Stimulated activated naive CD4-positive, alpha-beta T cell (primary cell): Measurements from ENCODE around the gene RPE65.
"Not testable (repeated sequence)": the region's sequence is repeated elsewhere in the genome, so short reads cannot be mapped to it uniquely, and the experiment has no call there.

Experiments used
- DNase-seq, 6 experiments: peaks; one replicate each; lab custom pipeline; 2025; lab: John Stamatoyannopoulos, UW

Gene RPE65

DNA sequence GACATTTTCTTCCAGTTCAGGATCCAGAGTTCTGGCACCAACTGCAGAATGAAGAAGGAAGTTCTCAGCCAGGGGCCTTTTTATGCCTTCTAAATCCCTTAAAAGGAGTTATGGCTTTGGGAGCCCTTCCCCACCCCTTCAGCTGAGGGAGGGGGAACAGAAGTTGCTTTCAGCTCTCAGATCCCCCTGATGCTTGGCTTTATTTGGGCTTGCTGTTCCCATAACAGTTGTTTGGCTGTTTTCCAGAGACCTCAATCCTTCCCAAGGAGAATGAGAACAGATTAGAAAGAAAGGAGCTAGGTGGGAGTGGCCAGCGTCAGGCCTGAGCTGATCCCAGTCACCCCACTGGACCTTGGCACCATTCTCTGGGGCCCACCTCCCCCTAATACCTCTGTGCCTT lies at the start of gene RPE65:
TSS of gene RPE65 (minus strand) at position 54 of the 400 bp plus-strand sequence. CDS start at position 5, 49 bp downstream.
- DNase-seq: no peak

DNA sequence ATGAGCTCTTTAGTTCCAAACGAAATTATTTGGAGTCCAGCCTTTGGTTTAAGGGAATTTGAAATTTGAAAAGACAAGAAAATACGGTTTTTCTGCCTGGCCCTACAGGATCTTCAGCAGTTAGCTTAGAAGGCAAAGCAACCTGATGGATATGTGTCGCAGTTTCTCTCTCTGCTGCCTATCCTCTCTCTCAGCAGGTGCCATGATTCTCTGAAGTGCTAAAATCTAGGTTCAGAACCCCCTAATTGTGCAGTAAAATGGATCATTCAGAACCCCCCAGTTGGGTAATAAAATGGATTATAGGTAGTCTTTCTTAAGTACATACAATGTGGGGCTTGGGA lies 47.6 kb upstream of the RPE65 start:
- DNase-seq: no peak

DNA sequence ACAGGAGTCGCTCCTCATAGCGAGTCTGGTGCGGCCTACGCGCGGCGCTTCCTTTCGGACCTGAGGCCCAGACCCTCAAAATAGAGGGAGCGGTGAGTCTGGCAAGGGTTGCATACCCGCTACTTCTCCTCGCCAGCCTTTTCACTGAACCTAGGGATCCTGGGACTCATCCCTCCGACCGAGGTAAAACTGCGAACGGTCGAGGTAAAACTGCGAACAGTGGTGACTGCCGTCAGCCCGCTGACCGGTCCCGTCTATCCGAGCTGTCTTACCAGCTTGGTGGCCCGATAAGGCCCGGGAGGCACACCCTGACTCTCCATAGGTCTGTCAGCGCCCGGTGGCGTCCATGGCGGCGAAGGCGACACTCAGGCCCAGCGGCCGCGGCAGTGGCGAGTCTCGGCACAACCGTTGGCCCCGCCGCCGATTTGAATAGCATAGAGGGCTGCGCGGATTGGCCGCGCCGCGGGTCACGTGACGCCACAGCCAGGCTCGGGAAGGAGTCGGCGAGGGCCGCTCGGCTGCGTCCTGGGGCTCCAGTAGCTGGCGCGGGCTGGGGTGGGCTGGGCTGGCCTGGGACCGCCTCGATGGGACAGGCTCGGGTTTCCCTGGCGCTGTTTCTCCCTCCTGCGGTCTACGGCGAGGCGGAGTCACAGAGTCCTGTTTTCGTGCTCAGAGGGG lies 47.1 kb upstream of the RPE65 start, which contains the start of gene DEPDC1:
TSS of gene DEPDC1 (minus strand) at position 403 of the 678 bp plus-strand sequence. CDS start at position 320, 83 bp downstream.
- DNase-seq: peak; percentile 0 to 36 (median 4)

DNA sequence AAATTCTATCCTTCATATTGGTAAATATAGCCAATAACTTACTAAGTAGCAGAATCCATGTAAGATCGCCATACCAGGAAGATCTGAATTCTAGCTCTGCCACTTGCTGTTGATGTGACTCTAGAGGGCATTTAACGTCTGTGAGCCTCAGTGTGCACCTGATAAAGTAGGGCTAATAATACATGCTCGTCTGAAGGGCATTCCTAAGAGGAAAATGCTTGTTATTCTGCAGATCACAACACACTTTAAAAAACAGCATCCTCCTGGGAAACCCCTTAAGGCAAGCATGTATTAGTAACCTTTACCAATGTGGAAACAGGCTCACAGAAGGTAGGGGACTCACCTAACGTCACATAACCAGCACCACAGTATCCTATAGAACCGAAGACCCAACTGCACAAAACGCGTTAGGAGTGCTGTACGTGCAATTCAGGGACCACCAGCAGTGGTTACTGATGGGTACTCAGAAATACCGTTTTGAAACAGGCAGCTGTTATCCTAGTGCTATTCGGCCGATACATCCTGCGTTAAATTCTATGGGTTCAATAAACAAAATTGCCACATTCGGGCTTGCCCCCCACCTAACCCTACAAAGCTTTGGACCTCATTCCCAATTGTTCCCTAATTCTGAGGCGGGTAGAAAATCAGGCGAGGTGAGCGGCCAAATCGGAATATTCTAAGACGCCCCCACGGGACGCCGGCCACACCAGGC lies 46.4 kb upstream of the RPE65 start:
- no peak for DNase-seq

DNA sequence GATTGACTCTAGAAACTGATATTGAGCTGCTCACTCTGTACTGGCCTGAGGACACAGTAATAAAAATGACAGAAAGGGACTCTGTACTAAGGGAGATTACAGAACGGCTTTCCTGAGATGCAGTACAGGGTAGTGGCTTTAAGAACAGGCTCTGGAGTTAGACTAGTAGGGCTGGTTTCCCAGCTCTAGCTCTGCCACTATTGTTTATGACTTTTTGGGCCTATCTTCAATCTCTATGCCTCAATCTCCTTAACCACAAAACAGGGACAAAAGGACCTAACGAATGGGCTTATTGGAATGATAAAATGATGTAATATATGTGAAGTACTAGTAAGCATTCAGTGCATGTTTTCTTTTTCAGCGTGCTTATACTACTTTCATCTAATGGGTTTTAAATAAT lies 45.8 kb upstream of the RPE65 start:
- DNase-seq: no peak

DNA sequence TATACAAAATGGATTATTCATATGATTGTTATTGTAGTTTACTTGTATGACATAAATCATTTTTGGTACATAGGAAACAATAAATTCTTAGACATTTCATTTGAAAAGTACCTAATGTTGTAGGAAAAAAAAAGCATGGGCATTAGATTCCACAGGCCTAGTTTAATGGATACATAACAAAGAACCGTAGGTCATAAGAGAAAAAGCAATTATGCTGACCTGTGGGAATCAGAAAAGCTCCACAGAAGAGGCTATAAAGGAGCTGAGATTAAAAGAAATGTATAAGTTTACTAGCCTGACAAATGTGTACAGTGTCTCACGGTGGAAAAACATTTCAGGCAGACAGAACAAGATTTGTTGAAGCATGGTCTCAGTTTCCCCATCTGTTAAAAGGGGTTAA lies 43.4 kb upstream of the RPE65 start:
- no peak for DNase-seq

DNA sequence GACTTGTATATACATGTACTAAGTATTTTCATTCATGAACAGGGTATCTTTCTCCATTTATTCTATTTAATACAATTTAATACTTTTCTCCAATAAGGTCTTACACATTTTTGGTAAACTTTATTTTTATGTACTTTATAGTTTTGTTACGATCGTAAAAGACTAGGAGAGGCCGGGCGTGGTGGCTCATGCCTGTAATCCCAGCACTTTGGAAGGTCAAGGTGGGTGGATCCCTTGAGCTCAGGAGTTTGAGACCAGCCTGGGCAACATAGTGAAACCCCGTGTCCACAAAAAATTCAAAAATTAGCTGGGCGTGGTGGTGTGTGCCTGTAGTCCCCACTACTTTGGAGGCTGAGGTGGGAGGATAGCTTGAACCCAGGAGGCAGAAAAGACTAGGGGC lies 42.5 kb upstream of the RPE65 start:
- not testable (repeated sequence) for DNase-seq

DNA sequence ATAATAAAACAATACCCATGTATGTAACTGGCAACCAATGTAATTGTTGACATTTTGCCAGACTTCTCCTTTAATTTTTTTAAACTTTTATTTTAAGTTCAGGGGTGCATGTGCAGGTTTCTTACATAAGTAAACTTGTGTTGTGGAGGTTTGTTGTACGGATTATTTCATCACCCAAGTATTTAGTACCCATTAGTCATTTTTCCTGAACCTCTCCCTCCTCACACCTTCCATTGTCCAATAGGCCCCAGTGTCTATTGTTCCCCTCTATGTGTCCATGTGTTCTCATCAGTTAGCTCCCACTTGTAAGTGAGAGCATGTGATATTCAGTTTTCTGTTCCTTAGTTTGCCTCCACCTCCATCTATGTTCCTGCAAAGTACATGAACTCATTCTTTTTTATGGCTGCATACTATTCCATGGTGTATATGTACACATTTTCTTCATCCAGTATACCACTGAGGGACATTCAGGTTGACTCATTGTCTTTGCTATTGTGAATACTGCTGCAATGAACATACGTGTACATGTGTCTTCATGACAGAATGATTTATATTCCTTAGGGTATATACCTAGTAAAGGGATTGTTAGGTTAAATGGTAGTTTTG lies 40.4 kb upstream of the RPE65 start:
- DNase-seq: no peak

DNA sequence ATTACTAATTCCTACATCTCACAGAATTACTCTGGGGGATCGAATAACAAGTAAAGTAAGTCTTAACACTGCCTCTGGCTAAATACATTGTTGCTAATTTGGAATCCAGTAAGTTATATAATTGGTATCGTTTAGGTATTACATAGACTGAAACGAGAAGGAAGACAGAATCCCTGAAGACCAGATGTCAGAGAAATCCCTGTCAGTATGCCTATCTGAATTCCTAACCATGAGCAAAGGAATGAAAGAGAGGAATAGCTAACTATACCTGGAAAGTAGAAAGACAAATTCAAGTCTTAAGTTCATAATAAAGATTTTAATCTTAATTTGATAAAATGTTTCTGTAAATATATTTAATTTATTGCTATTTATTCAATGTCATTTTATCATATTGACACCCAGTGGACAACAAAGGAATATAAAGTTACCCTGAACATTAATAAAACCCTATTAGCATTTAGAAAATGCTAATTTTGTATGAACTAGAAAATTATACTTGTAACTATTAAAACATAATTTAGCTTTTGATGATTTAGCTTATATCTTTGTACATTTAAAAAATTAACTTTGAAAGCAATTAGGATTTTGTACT lies 35.8 kb upstream of the RPE65 start:
- no peak for DNase-seq

DNA sequence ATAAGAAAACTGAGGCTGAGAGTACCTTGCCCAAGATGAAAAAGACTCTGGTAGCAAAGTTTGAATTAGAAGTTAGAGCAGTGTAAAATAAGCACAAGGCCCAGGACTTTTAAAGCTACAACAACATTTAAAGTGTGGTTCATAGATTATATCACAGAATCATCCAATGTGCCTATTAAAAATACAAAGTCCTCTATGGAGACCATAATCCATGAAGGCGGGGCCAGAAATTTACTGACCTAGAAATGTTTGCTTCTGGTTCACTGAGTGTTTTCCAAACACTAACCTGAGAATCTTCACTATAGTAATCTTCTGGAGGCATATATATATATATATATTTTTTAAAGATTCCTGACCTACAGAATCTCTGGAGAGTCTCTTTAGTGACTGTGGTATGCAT lies 34.9 kb upstream of the RPE65 start:
- no peak for DNase-seq

DNA sequence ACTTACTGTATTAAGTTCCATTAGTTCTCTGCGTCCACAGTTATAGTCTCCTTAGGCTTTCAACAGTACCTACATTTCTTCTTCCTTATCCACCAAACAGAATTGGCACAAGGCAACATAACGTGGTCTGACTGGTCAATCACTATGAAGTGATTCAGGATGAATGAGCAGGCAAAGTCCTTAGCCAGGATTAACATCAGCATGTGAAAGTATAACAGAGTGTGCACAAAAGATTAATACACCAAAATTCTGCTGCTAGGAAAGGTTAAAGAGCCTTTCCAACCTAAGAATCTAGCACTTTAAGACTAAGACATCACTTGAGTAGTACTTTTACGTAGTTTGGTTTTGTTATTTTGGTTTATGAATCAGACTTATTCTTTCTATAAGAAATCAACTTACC lies 31.3 kb upstream of the RPE65 start:
- no peak for DNase-seq

DNA sequence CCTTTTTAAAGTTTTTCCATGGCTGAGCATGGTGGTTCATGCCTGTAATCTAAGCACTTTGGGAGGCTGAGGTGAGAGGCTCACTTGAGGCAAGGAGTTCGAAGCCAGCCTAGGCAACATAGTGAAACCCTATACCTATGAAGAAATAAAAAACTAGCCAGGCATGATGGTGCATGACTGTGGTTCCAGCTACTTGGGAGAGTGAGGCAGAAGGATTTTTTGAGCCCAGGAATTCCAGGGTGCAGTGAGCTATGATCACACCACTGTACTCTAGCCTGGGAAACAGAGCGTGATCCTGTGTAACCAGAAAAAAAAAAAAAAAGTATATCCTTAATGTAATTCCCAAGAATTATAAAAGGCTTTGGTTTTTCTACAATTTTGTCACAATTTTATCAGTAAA lies 29.7 kb upstream of the RPE65 start:
- DNase-seq: no peak

DNA sequence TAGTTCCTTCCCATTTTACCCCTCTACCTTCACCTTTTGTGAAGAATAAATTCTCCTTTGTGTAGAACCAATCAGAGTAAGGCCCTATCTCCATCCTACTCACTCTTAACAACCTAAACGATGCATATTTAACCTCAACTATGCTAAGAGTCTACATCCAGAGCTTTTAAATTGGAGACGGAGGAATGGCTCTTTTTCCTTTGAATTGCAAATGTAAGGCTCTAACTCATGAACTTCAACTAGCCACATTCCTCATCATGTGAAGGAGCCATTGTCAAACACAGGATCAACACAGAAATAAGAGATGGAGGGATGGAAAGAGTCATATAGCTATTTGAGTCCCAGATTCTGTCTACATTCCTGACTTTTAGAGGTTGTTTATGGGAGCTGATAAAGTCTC lies 28.9 kb upstream of the RPE65 start:
- no peak for DNase-seq

DNA sequence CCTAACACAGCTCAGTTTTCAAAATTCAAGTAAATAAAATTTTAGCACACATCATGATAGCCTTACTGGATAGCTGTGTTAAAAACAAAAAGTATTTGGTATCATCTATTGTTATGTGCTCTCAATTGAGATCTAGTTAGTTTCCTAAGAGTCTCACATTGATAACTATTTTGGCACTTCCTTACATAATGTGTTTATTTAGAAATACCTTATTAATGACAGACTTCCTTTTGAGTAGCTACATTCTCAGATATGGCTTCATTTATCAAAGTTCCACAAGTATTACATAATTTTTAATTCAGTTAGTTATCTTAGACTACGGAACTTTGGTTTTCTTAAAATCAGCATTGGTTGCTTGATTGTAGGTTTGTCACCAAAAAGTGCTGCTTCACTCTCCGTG lies 26.9 kb upstream of the RPE65 start:
- DNase-seq: not testable (repeated sequence)

DNA sequence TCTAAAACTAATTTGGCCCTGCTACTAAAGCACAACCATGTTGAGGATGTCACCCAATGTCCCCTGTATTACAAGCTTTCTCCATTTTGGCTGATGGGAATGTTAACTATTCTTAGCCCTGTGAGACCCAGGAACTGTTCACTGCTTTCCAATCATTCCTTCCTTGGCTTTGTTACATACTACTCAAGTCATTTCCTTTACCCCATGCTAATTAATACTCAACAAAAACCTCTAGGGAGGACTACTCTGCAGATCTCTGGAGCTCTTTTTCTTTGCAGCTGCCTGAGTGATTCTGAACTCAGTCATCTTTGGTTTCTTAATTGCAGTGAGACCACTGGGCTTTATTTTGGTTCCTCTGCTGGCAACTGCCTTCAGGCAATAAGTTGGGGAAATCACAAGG lies 23.3 kb upstream of the RPE65 start:
- no peak for DNase-seq

DNA sequence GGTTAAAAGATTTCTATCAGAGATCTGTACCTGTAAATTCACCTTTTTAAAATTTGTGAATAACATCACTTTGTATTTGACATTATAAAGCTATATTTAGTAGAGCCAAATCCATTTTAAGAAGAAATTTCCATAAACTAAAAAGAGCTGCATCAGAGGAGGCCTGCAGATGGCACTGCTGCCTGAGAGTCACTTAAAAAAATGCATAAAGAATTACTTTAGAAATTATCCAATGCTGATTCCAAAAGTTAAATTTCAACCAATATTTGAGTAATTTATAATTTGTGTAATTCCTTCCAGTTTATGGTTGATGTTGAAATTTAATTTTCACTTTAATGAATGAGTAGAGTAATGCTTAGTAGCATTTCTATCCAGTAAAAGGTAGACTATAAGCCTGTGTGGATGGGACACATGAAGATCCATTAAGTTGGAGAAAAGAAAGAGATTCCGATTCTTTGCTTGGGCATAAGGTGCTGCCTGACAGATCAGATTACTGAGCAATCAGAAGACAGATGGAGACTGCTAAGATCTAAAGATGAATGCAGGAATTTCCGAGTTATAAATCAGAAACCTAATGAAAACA lies 20.7 kb upstream of the RPE65 start:
- DNase-seq: no peak

DNA sequence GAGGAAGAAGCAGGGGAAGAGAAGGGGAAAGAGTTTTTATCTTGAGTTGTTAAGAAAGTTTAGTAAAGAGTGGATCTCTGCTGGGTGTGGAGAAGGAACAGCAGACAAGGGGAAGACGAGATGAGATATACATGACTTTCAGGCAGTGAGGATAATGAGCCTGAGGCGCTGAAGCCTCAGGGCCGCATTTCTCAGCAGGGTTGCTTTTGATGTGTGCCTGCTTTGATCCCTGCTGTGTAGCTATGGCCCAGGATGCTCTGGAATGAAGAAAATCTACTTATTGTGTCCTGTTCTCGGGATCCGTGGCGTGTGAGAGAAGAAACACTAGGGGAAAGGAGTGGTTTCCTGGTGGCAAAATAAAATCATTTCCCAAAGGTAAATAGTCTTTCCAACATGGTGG lies 15.1 kb upstream of the RPE65 start:
- no peak for DNase-seq

DNA sequence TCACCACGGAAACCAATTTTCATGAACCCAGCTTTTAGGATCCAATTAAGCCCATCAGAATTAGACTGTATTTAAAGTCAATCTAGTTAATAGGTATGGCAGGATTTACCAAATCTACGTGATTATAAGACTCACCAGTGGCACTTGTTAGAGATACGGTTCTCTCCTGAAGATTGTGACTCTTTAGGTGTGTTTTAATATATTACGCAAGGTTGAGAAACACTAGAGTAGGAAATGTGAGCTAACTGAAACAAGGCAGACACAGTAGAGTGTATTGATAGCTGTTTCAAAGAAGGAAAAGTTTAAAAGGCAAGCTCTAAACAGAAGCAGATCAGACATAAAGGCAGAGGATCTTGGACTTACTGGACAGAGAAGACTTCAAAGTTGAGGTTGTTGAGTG lies 11.2 kb upstream of the RPE65 start:
- no peak for DNase-seq

DNA sequence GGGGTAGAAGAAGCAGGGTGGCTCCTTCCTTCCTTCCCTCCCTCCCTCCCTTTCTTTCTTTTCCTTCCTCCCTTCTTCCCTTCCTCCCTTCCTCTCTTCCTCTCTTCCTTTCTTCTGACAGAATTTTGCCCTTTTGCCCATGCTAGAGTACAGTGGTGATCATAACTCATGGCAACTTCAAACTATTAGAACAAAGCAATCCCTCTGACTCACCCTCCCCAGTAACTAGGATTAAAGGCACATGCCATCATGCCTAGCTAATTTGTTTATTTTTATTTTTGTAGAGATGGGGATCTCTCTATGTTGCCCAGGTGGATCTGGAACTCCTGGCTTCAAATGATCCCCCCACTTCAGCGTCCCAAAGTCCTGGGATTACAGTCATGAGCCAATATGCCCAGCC lies 10.0 kb upstream of the RPE65 start:
- no peak for DNase-seq

DNA sequence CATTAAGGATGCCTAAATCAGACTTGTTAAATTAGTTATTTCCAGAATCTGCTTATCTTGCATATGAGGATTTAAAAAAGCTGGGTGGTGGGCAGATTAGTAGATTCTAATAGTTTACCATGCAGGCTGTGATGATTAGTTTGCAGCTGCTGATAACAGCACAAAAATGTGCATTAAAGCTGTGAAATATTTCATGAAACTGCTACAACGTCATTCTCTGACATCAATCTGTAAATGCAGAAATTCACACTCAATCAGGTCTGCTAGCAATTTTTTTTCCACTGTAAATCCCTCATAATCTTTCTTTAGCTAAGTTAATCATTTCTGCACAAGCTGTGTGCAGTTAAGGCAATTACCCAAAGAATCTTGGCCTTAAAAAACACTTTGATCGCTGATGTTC lies 9.3 kb upstream of the RPE65 start:
- no peak for DNase-seq

DNA sequence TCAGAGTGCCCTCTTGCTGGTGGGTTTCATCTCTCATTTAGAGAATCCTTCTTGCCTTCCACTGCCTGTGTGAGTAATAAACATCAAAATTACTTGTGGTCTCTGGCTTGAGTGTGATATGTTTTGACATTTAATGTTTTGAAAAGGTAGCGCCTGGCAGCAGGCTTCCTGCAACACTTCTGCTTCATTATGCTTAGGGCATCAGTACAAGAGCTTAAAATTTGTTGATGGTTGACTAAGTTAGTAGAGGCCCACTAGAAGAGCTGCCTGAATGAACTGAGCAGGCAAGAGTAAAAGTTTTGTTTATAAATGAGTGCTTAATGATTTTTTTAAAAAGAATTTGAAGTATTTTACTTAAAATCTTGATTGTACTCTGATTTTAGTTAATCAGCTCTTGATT lies 6.4 kb upstream of the RPE65 start:
- no peak for DNase-seq

DNA sequence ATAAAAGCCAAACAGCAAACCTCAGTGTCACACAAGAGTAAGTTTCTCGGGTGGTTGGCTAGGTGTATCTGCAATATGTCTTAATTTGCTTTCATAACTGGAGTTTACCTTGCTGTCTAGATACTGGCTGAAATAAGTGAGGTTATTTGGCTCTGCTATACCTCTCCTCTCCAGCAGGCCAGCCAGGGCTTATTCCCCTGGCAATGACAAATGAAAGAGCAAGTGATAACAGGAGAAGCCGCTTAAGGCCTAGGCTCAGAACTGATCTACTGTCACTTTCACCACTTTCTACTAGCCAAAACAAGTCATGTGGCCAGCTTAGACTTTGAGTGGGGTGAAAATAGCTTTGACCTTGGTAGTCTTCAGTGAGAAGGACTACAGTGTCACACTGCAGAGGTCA lies 4.8 kb upstream of the RPE65 start:
- no peak for DNase-seq
